ENCODE data around the gene GRHL1.

GRCh38 chr2:9998916-9999654 is 47.6 kb downstream of the GRHL1 start:
- TF ChIP-seq, protein P1, sequence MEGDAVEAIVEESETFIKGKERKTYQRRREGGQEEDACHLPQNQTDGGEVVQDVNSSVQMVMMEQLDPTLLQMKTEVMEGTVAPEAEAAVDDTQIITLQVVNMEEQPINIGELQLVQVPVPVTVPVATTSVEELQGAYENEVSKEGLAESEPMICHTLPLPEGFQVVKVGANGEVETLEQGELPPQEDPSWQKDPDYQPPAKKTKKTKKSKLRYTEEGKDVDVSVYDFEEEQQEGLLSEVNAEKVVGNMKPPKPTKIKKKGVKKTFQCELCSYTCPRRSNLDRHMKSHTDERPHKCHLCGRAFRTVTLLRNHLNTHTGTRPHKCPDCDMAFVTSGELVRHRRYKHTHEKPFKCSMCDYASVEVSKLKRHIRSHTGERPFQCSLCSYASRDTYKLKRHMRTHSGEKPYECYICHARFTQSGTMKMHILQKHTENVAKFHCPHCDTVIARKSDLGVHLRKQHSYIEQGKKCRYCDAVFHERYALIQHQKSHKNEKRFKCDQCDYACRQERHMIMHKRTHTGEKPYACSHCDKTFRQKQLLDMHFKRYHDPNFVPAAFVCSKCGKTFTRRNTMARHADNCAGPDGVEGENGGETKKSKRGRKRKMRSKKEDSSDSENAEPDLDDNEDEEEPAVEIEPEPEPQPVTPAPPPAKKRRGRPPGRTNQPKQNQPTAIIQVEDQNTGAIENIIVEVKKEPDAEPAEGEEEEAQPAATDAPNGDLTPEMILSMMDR (conservative IDR thresholded peaks at IDR 0.05; ENCODE audit: low read depth, low read length) = no peak
- TF ChIP-seq EZH2phosphoT487 (IDR thresholded peaks at IDR 0.05; ENCODE audit: borderline replicate concordance, low read length) = no peak

Measured in PC-3 (cell line).